Measurements from ENCODE around the gene VPS8. TPM values are rescaled to one million over a fixed set of nuclear protein-coding genes. Genes with fewer than 3 reads are reported as not detected.

VPS8 gene
- total RNA-seq, 1 donor from 2014 or later, result 40.1 TPM

DNA sequence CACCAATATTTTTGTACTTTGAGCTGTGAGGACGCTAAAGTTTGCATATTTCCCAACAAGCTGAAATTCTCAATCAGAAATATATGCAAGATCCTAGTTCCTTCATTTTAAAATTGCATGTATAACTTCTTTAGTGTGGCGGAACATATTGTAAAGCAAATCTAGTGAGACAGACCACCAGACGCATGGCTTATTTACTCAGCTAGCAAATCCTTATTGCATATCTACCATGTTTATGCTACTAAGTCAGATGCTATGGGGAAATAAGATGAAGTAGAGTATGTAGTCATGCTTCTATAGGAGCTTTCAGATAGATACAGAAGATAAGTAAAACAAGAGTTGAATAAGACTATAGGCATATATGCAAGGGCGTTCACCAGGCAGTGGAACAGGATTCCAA lies 278.8 kb downstream of the VPS8 start:
- Mint-ChIP-seq H3K4me1 (ENCODE audit: low read depth) (no peaks in the 10 kb centered on the region), H3K27ac (no peak overlapping the region), H3K36me3 (ENCODE audit: low read depth) (no peaks in the 10 kb centered on the region), H3K4me3 (ENCODE audit: low read depth) (no peak overlapping the region), H3K9me3 (no peaks in the 10 kb centered on the region), H3K27me3 (ENCODE audit: low read depth) (peaks cover 11% of the 10 kb centered on the region)
- intact Hi-C loops (cut with micrococcal nuclease), result no loop called here
- no peak for DNase-seq (ENCODE audit: low spot score)

DNA sequence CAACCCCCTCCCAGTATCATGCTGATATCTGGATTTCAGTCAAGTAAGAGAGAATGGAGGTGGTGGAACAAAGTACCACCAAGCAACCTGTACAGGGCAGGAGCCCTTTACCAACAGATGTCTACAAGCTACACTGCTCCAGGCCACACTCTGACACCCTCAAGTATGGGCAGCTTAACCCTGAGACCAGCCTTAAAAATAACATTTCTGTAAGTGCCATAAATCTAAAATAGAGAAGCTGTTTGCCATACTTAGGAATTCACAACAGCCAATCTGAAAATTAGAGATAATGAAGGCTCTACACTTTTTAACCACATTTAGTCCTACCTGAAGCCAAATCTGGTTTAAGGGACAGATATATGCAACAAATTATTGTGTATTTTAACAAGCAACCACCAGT lies 281.1 kb downstream of the VPS8 start:
- intact Hi-C loops (cut with micrococcal nuclease), result no loop called here
- H3K4me1 Mint-ChIP-seq (ENCODE audit: low read depth), result no peaks in the 10 kb centered on the region
- H3K4me3 Mint-ChIP-seq (ENCODE audit: low read depth), result no peak overlapping the region
- H3K9me3 Mint-ChIP-seq, result no peaks in the 10 kb centered on the region
- peaks cover 5% of the 10 kb centered on the region for H3K27me3 Mint-ChIP-seq (ENCODE audit: low read depth)
- H3K27ac Mint-ChIP-seq, result no peak overlapping the region
- H3K36me3 Mint-ChIP-seq (ENCODE audit: low read depth), result no peaks in the 10 kb centered on the region
- no peak for DNase-seq (ENCODE audit: low spot score)

GRCh38 chr3:185094697-185095096 lies 282.7 kb downstream of the VPS8 start:
- no peak for DNase-seq (ENCODE audit: low spot score)
- H3K4me3 Mint-ChIP-seq (ENCODE audit: low read depth), result no peak overlapping the region
- intact Hi-C loops (cut with micrococcal nuclease), result no loop called here
- H3K9me3 Mint-ChIP-seq, result no peaks in the 10 kb centered on the region
- no peak overlapping the region for H3K27ac Mint-ChIP-seq
- peaks cover 5% of the 10 kb centered on the region for H3K27me3 Mint-ChIP-seq (ENCODE audit: low read depth)
- no peaks in the 10 kb centered on the region for H3K36me3 Mint-ChIP-seq (ENCODE audit: low read depth)
- no peaks in the 10 kb centered on the region for H3K4me1 Mint-ChIP-seq (ENCODE audit: low read depth)

Other genes with a start within 250 kb of the VPS8 start
- gene MAGEF1, start 100.1 kb upstream of the VPS8 start, total RNA-seq, result 15.9 and 16.0 TPM in 2 replicates

Measured in activated T-helper 2 cell treated with anti-CD3 and anti-CD28 coated beads, Interferon-gamma antibody, Interleukin-2, Interleukin-4, amounts not matched to agents 10 μg/mL and 5 μg/mL and 100 μg/mL, durations not matched to agents 14 hours and 24 hours and 36 hours (primary cell).